ENCODE data around the gene STARD4. TPM values are rescaled to one million over a fixed set of nuclear protein-coding genes. Genes with fewer than 3 reads are reported as not detected.

STARD4 gene
- total RNA-seq, 1 donor from 2014 or later, result 157 TPM

DNA sequence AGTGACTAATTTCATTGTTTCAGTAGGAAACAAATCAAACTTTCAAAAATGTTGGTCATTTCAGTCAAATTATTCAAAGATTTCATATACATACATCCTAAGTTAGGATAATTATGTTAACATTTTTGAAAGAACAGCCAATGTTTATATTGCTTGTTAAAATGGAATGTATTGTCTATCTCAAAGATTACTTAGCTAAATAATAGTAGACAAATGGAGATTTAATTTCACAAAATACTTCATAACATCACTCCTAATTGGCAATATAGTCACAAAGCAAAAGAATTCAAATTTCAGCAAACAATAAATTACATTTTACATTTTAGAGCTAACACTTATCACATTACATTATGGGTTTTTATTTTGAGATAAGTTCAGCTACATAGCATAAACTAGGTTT lies 25.4 kb downstream of the STARD4 start:
- Mint-ChIP-seq H3K27me3 (ENCODE audit: insufficient read depth, low read depth) (peaks cover 2% of the 10 kb centered on the region), H3K9me3 (no peaks in the 10 kb centered on the region), H3K4me1 (no peaks in the 10 kb centered on the region), H3K27ac (no peak overlapping the region), H3K36me3 (peaks cover 10% of the 10 kb centered on the region), H3K4me3 (no peak overlapping the region)
- Histone ChIP-seq H3K4me2 (no peak overlapping the region), H3K4me1 (no peaks in the 10 kb centered on the region), H3K36me3 (no peaks in the 10 kb centered on the region), H3K79me2 (ENCODE audit: low read depth) (no peaks in the 10 kb centered on the region), H3K4me3 (no peak overlapping the region), H3K27ac (no peak overlapping the region), H3K27me3 (no peaks in the 10 kb centered on the region), H3F3A (ENCODE audit: low read depth) (no peaks in the 10 kb centered on the region), H4K20me1 (ENCODE audit: low read depth) (no peaks in the 10 kb centered on the region), H3K9ac (no peak overlapping the region), H2AFZ (replicated peaks) (no peak overlapping the region), H3K9me3 (ENCODE audit: low read depth) (no peaks in the 10 kb centered on the region)
- TF ChIP-seq EZH2 (IDR thresholded peaks at IDR 0.05), result no peak
- DNase-seq (ENCODE audit: low spot score), result no peak

GRCh38 chr5:111486055-111486454 lies 26.3 kb downstream of the STARD4 start:
- H3K27ac Mint-ChIP-seq, result no peak overlapping the region
- H2AFZ ChIP-seq (replicated peaks), result no peak overlapping the region
- H3F3A ChIP-seq (ENCODE audit: low read depth), result no peaks in the 10 kb centered on the region
- H3K36me3 Mint-ChIP-seq, result peaks cover 10% of the 10 kb centered on the region
- H3K4me1 Mint-ChIP-seq, result no peaks in the 10 kb centered on the region
- no peaks in the 10 kb centered on the region for H3K4me1 ChIP-seq
- no peaks in the 10 kb centered on the region for H3K9me3 ChIP-seq (ENCODE audit: low read depth)
- H3K27me3 ChIP-seq, result no peaks in the 10 kb centered on the region
- no peak overlapping the region for H3K4me3 ChIP-seq
- TF ChIP-seq EZH2phosphoT487 (IDR thresholded peaks at IDR 0.05) (no peak), EZH2 (IDR thresholded peaks at IDR 0.05) (no peak)
- TF ChIP-seq, protein P1, sequence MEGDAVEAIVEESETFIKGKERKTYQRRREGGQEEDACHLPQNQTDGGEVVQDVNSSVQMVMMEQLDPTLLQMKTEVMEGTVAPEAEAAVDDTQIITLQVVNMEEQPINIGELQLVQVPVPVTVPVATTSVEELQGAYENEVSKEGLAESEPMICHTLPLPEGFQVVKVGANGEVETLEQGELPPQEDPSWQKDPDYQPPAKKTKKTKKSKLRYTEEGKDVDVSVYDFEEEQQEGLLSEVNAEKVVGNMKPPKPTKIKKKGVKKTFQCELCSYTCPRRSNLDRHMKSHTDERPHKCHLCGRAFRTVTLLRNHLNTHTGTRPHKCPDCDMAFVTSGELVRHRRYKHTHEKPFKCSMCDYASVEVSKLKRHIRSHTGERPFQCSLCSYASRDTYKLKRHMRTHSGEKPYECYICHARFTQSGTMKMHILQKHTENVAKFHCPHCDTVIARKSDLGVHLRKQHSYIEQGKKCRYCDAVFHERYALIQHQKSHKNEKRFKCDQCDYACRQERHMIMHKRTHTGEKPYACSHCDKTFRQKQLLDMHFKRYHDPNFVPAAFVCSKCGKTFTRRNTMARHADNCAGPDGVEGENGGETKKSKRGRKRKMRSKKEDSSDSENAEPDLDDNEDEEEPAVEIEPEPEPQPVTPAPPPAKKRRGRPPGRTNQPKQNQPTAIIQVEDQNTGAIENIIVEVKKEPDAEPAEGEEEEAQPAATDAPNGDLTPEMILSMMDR (IDR thresholded peaks at IDR 0.05), result no peak
- H3K4me2 ChIP-seq, result no peak overlapping the region
- H3K9ac ChIP-seq, result no peak overlapping the region
- no peaks in the 10 kb centered on the region for H3K9me3 Mint-ChIP-seq
- no peak overlapping the region for H3K4me3 Mint-ChIP-seq
- H3K27ac ChIP-seq, result no peak overlapping the region
- H3K36me3 ChIP-seq, result no peaks in the 10 kb centered on the region
- H4K20me1 ChIP-seq (ENCODE audit: low read depth), result no peaks in the 10 kb centered on the region
- no peaks in the 10 kb centered on the region for H3K79me2 ChIP-seq (ENCODE audit: low read depth)
- DNase-seq (ENCODE audit: low spot score), result no peak
- H3K27me3 Mint-ChIP-seq (ENCODE audit: insufficient read depth, low read depth), result peaks cover 2% of the 10 kb centered on the region

GRCh38 chr5:111480346-111480745 lies 32.0 kb downstream of the STARD4 start:
- H3K27me3 Mint-ChIP-seq (ENCODE audit: insufficient read depth, low read depth), result peaks cover 2% of the 10 kb centered on the region
- DNase-seq (ENCODE audit: low spot score), result no peak
- H3K4me2 ChIP-seq, result no peak overlapping the region
- no peak overlapping the region for H3K27ac Mint-ChIP-seq
- no peak overlapping the region for H3K9ac ChIP-seq
- no peaks in the 10 kb centered on the region for H3K27me3 ChIP-seq
- H2AFZ ChIP-seq (replicated peaks), result no peak overlapping the region
- no peaks in the 10 kb centered on the region for H3K9me3 ChIP-seq (ENCODE audit: low read depth)
- H3K79me2 ChIP-seq (ENCODE audit: low read depth), result no peaks in the 10 kb centered on the region
- no peaks in the 10 kb centered on the region for H3K4me1 Mint-ChIP-seq
- H3K4me3 Mint-ChIP-seq, result no peak overlapping the region
- H3K36me3 ChIP-seq, result no peaks in the 10 kb centered on the region
- TF ChIP-seq EZH2phosphoT487 (IDR thresholded peaks at IDR 0.05), result no peak
- TF ChIP-seq, protein P1 (IDR thresholded peaks at IDR 0.05), result no peak
- no peak for TF ChIP-seq EZH2 (IDR thresholded peaks at IDR 0.05)
- H4K20me1 ChIP-seq (ENCODE audit: low read depth), result no peaks in the 10 kb centered on the region
- H3F3A ChIP-seq (ENCODE audit: low read depth), result no peaks in the 10 kb centered on the region
- no peaks in the 10 kb centered on the region for H3K9me3 Mint-ChIP-seq
- H3K27ac ChIP-seq, result no peak overlapping the region
- H3K36me3 Mint-ChIP-seq, result peaks cover 6% of the 10 kb centered on the region
- no peaks in the 10 kb centered on the region for H3K4me1 ChIP-seq
- no peak overlapping the region for H3K4me3 ChIP-seq

DNA sequence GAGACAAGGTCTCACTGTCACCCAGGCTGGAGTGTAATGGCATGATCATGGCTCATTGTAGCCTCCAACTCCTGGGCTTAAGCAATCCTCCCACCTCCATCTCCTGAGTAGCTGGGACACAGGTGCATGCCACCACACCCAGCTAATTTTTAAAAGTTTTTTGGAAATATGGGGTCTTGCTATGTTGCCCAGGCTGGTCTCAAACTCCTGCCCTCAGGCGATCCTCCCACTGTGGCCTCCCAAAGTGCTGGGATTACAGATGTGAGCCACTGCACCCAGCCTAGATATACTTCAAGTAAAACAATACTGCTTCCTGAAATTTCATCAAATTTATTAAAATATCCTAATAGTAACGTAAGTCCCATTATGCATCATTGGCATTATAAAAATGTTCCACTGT lies 33.4 kb downstream of the STARD4 start:
- DNase-seq (ENCODE audit: low spot score), result no peak
- Mint-ChIP-seq H3K4me3 (no peak overlapping the region), H3K4me1 (no peaks in the 10 kb centered on the region), H3K27ac (no peak overlapping the region), H3K9me3 (no peaks in the 10 kb centered on the region), H3K36me3 (peaks cover 3% of the 10 kb centered on the region), H3K27me3 (ENCODE audit: insufficient read depth, low read depth) (peaks cover 2% of the 10 kb centered on the region)
- H3K4me3 ChIP-seq, result no peak overlapping the region
- H3K27me3 ChIP-seq, result no peaks in the 10 kb centered on the region
- H3K4me2 ChIP-seq, result no peak overlapping the region
- no peak overlapping the region for H3K27ac ChIP-seq
- H3F3A ChIP-seq (ENCODE audit: low read depth), result no peaks in the 10 kb centered on the region
- H3K9me3 ChIP-seq (ENCODE audit: low read depth), result no peaks in the 10 kb centered on the region
- no peaks in the 10 kb centered on the region for H3K79me2 ChIP-seq (ENCODE audit: low read depth)
- no peaks in the 10 kb centered on the region for H4K20me1 ChIP-seq (ENCODE audit: low read depth)
- H3K9ac ChIP-seq, result no peak overlapping the region
- no peak overlapping the region for H2AFZ ChIP-seq (replicated peaks)
- H3K4me1 ChIP-seq, result no peaks in the 10 kb centered on the region
- H3K36me3 ChIP-seq, result no peaks in the 10 kb centered on the region
- TF ChIP-seq, protein P1 (IDR thresholded peaks at IDR 0.05), result no peak
- TF ChIP-seq EZH2 (IDR thresholded peaks at IDR 0.05), result no peak

Measured in neural progenitor cell (in vitro differentiated cells).